WTC11 (cell line): ENCODE measurements around the gene GRIN2C.

ENCODE experiments used
- FOXJ3 ChIP-seq: sonication (generic); formaldehyde crosslinking; IDR thresholded peaks from 2 replicates; pipeline ENCODE4 v1.9.0; 2021; ENCODE audit warnings: missing genetic modification reagents, mild to moderate bottlenecking, borderline replicate concordance
- GABPB1 ChIP-seq: sonication (generic); formaldehyde crosslinking; IDR thresholded peaks from 2 replicates; pipeline ENCODE4 v1.8.1; 2023; ENCODE audit warnings: mild to moderate bottlenecking, missing genetic modification reagents
- NFE2L1 ChIP-seq: sonication (generic); formaldehyde crosslinking; IDR thresholded peaks from 2 replicates; pipeline ENCODE4 v1.8.1; 2023; ENCODE audit warnings: missing genetic modification reagents
- ZNF121 ChIP-seq: sonication (generic); formaldehyde crosslinking; IDR thresholded peaks from 2 replicates; pipeline ENCODE4 v1.8.0; 2023; ENCODE audit warnings: missing genetic modification reagents
- TF ChIP-seq, protein P1 (sequence below): fragments of 200-600 bp; IDR thresholded peaks from 2 replicates; pipeline ENCODE4 v1.8.0; 2022; ENCODE audit warnings: antibody characterized with exemption

DNA sequence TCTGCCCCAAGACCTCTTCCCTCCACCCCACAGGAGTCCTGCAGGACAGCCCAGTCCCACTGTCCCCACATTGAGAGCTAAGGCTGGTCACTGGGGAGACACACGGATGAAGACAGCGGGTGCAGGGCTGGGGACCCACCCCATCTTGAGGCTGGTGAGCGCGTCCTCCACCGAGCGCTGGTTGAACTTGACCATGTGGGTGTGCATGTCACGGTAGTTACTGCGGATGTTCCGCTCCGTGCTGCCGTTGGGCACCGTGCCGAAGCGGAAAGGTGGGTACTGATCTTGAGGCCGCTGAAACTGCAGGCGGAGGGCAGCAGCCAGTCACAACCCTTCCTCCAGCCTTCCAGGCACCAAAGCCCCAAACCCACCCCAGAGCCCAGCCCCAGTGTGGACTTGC is 13.1 kb downstream of the GRIN2C start:
- TF ChIP-seq, protein P1, sequence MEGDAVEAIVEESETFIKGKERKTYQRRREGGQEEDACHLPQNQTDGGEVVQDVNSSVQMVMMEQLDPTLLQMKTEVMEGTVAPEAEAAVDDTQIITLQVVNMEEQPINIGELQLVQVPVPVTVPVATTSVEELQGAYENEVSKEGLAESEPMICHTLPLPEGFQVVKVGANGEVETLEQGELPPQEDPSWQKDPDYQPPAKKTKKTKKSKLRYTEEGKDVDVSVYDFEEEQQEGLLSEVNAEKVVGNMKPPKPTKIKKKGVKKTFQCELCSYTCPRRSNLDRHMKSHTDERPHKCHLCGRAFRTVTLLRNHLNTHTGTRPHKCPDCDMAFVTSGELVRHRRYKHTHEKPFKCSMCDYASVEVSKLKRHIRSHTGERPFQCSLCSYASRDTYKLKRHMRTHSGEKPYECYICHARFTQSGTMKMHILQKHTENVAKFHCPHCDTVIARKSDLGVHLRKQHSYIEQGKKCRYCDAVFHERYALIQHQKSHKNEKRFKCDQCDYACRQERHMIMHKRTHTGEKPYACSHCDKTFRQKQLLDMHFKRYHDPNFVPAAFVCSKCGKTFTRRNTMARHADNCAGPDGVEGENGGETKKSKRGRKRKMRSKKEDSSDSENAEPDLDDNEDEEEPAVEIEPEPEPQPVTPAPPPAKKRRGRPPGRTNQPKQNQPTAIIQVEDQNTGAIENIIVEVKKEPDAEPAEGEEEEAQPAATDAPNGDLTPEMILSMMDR: no peak
- TF ChIP-seq FOXJ3: no peak
- no peak for TF ChIP-seq NFE2L1 (CRISPR knock-in tag)
- no peak for TF ChIP-seq GABPB1 (CRISPR knock-in tag)
- TF ChIP-seq ZNF121 (CRISPR knock-in tag): no peak
